ENCODE results near the gene TNFRSF1B. TPM values are rescaled to one million over a fixed set of nuclear protein-coding genes. Genes with fewer than 3 reads are reported as not detected.

The TNFRSF1B gene
- polyA plus RNA-seq, 3 donors: 436 to 761 (median 450) TPM

DNA sequence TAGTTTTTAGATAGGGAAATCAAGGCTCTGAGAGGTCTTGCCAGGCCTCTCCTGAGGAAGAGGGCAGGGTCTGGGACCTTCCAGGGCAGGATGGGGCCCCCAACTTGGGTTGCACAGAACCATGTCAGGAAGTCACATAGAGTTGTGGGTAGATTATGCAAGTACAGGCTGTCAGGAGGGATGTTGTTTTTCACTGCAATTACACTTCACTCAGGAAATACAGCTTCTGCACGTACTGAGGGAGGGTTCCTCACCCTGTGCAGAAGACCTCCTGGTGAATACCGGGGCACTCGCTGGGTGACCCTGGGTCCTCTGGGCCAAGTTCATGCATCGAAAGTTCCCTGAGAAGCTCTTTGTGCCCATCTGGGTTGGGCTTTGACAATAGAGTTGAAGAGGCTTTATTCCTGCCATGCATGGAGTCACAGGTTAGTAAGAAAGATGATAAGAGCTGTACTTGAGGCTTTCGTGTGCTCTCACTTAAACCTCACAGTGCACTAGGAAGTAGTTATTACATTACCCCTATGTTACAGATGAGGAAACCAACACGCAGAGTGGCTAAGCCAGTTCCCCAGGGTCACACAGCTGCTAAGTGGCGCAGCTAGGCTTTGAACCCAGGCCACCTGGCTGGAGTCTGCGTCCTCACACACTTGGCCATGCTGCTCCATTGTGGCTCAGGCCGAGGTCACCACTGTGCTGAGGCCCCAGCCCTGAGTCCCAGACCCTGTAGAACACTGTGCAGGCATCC is 16.2 kb upstream of the TNFRSF1B start:
- H3K4me2 ChIP-seq (replicated peaks; ENCODE audit: extremely low read depth, low read length, poor library complexity, severe bottlenecking): peak overlapping the region; percentile 31
- peak in 2 of 3 donors; percentile 74 to 83 for DNase-seq
- intact Hi-C loops (cut with micrococcal nuclease): no loop called here

GRCh38 chr1:12151465-12151864 is 15.3 kb upstream of the TNFRSF1B start:
- H3K36me3 ChIP-seq (replicated peaks in 1 of 2; ENCODE audit: control insufficient read depth in 1 of 2, insufficient read depth in 2 of 2, low read length in 2 of 2): no peaks in the 10 kb centered on the region
- no peaks in the 10 kb centered on the region for H3K27me3 ChIP-seq (ENCODE audit: control insufficient read depth in 2 of 2, insufficient read depth in 2 of 2, low read length in 2 of 2)
- peaks cover 7% of the 10 kb centered on the region for H3K79me2 ChIP-seq (ENCODE audit: insufficient read depth, low read length)
- DNase-seq: no peak
- Mint-ChIP-seq H3K4me3 (peak overlapping the region; percentile 48 to 84), H3K36me3 (peaks cover 20% of the 10 kb centered on the region in 2 donors), H3K27me3 (ENCODE audit: low read depth in 3 of 3) (peaks cover 0 to 2% (median 2%) of the 10 kb centered on the region in 3 donors), H3K27ac (peak overlapping the region; percentile 99 to 100 (median 100)), H3K4me1 (peaks cover 94% of the 10 kb centered on the region), H3K9me3 (peaks cover 3 to 17% (median 12%) of the 10 kb centered on the region in 7 donors)
- H3K4me1 ChIP-seq (ENCODE audit: control insufficient read depth in 1 of 2, insufficient read depth in 2 of 2, low read length in 2 of 2): peaks cover 86 to 97% of the 10 kb centered on the region in 2 donors
- WGBS (ENCODE audit: insufficient coverage): 100% methylated on average over 2 of the region's 2 CpGs
- no peak overlapping the region for H2AFZ ChIP-seq (ENCODE audit: insufficient read depth, low read depth, low read length, poor library complexity, severe bottlenecking)
- TF ChIP-seq CTCF (IDR thresholded peaks at IDR 0.05): no peak
- H3K4me3 ChIP-seq (replicated peaks in 1 of 3; ENCODE audit: low read depth in 2 of 3, low read length in 3 of 3): peak overlapping the region in 1 of 3 experiments; percentile 42
- H3K9me3 ChIP-seq (replicated peaks in 1 of 2; ENCODE audit: control insufficient read depth in 1 of 2, insufficient read depth in 1 of 2, low read length in 2 of 2): peaks cover 0 to 7% of the 10 kb centered on the region in 2 donors
- intact Hi-C loops (cut with micrococcal nuclease): no loop called here
- H3K9ac ChIP-seq (ENCODE audit: insufficient read depth, low read length, poor library complexity, severe bottlenecking): peak overlapping the region; percentile 77
- H3K4me2 ChIP-seq (replicated peaks; ENCODE audit: extremely low read depth, low read length, poor library complexity, severe bottlenecking): peak overlapping the region; percentile 31
- H4K20me1 ChIP-seq (ENCODE audit: insufficient read depth, low read length): no peaks in the 10 kb centered on the region
- peak overlapping the region; percentile 98 to 100 for H3K27ac ChIP-seq (ENCODE audit: low read depth in 1 of 2, low read length in 2 of 2)

More for the DNA sequence above, 16.2 kb upstream of the TNFRSF1B start:
- peaks cover 0 to 2% (median 2%) of the 10 kb centered on the region in 3 donors for H3K27me3 Mint-ChIP-seq (ENCODE audit: low read depth in 3 of 3)
- peak overlapping the region in 1 of 3 experiments; percentile 42 for H3K4me3 ChIP-seq (replicated peaks in 1 of 3; ENCODE audit: low read depth in 2 of 3, low read length in 3 of 3)
- 17% methylated on average over 8 of the region's 9 CpGs for WGBS (ENCODE audit: insufficient coverage)
- H3K36me3 ChIP-seq (replicated peaks in 1 of 2; ENCODE audit: control insufficient read depth in 1 of 2, insufficient read depth in 2 of 2, low read length in 2 of 2): no peaks in the 10 kb centered on the region
- H3K9me3 Mint-ChIP-seq: peaks cover 3 to 17% (median 12%) of the 10 kb centered on the region in 7 donors
- no peak overlapping the region for H2AFZ ChIP-seq (ENCODE audit: insufficient read depth, low read depth, low read length, poor library complexity, severe bottlenecking)
- H4K20me1 ChIP-seq (ENCODE audit: insufficient read depth, low read length): no peaks in the 10 kb centered on the region
- no peak for TF ChIP-seq CTCF (IDR thresholded peaks at IDR 0.05)
- H3K27me3 ChIP-seq (ENCODE audit: control insufficient read depth in 2 of 2, insufficient read depth in 2 of 2, low read length in 2 of 2): no peaks in the 10 kb centered on the region
- H3K4me1 Mint-ChIP-seq: peaks cover 94% of the 10 kb centered on the region
- peak overlapping the region; percentile 99 to 100 (median 100) for H3K27ac Mint-ChIP-seq
- peak overlapping the region; percentile 68 to 84 for H3K4me3 Mint-ChIP-seq
- H3K79me2 ChIP-seq (ENCODE audit: insufficient read depth, low read length): peaks cover 7% of the 10 kb centered on the region
- H3K36me3 Mint-ChIP-seq: peaks cover 21 to 25% of the 10 kb centered on the region in 2 donors
- H3K27ac ChIP-seq (ENCODE audit: low read depth in 1 of 2, low read length in 2 of 2): peak overlapping the region; percentile 98 to 100
- peak overlapping the region; percentile 44 for H3K9ac ChIP-seq (ENCODE audit: insufficient read depth, low read length, poor library complexity, severe bottlenecking)
- peaks cover 0 to 7% of the 10 kb centered on the region in 2 donors for H3K9me3 ChIP-seq (replicated peaks in 1 of 2; ENCODE audit: control insufficient read depth in 1 of 2, insufficient read depth in 1 of 2, low read length in 2 of 2)
- H3K4me1 ChIP-seq (ENCODE audit: control insufficient read depth in 1 of 2, insufficient read depth in 2 of 2, low read length in 2 of 2): peaks cover 94 to 97% of the 10 kb centered on the region in 2 donors
